ENCODE results near the gene RIPOR3.

The RIPOR3 gene

GRCh38 chr20:50636601-50637540, 54.5 kb downstream of the RIPOR3 start:
- DNase-seq = peak; percentile 49 to 61
- TF ChIP-seq GATA1 (IDR thresholded peaks at IDR 0.05; ENCODE audit: low read depth, low read length) (no peak), POLR2A (IDR thresholded peaks at IDR 0.05; ENCODE audit: low read length) (no peak)

GRCh38 chr20:50635676-50636600, 55.4 kb downstream of the RIPOR3 start:
- peak; percentile 85 to 91 for DNase-seq
- TF ChIP-seq GATA1 (IDR thresholded peaks at IDR 0.05; ENCODE audit: low read depth, low read length) = no peak
- no peak for TF ChIP-seq POLR2A (IDR thresholded peaks at IDR 0.05; ENCODE audit: low read length)

- DNase-seq = no peak
- TF ChIP-seq GATA1 (IDR thresholded peaks at IDR 0.05; ENCODE audit: low read depth, low read length) = no peak
- no peak for TF ChIP-seq POLR2A (IDR thresholded peaks at IDR 0.05; ENCODE audit: low read length)
Observed at GRCh38 chr20:50635014-50635557, 56.3 kb downstream of the RIPOR3 start.

- no peak for DNase-seq
- no peak for TF ChIP-seq POLR2A (IDR thresholded peaks at IDR 0.05; ENCODE audit: low read length)
- TF ChIP-seq GATA1 (IDR thresholded peaks at IDR 0.05; ENCODE audit: low read depth, low read length) = no peak
Observed at GRCh38 chr20:50634191-50634590, 57.2 kb downstream of the RIPOR3 start.

GRCh38 chr20:50633361-50633760, 58.0 kb downstream of the RIPOR3 start:
- DNase-seq = no peak

GRCh38 chr20:50632701-50633100, 58.6 kb downstream of the RIPOR3 start:
- DNase-seq = no peak
- TF ChIP-seq POLR2A (IDR thresholded peaks at IDR 0.05; ENCODE audit: low read length) (no peak), GATA1 (IDR thresholded peaks at IDR 0.05; ENCODE audit: low read depth, low read length) (no peak)

More at GRCh38 chr20:50633361-50633760, 58.0 kb downstream of the RIPOR3 start:
- TF ChIP-seq POLR2A (IDR thresholded peaks at IDR 0.05; ENCODE audit: low read length) = no peak
- no peak for TF ChIP-seq GATA1 (IDR thresholded peaks at IDR 0.05; ENCODE audit: low read depth, low read length)

GRCh38 chr20:50632236-50632635, 59.1 kb downstream of the RIPOR3 start:
- TF ChIP-seq GATA1 (IDR thresholded peaks at IDR 0.05; ENCODE audit: low read depth, low read length) (no peak), POLR2A (IDR thresholded peaks at IDR 0.05; ENCODE audit: low read length) (no peak)
- no peak for DNase-seq

GRCh38 chr20:50630578-50631263, 60.6 kb downstream of the RIPOR3 start:
- TF ChIP-seq POLR2A (IDR thresholded peaks at IDR 0.05; ENCODE audit: low read length) = no peak
- TF ChIP-seq GATA1 (IDR thresholded peaks at IDR 0.05; ENCODE audit: low read depth, low read length) = no peak
- no peak for DNase-seq

- no peak for TF ChIP-seq GATA1 (IDR thresholded peaks at IDR 0.05; ENCODE audit: low read depth, low read length)
- TF ChIP-seq POLR2A (IDR thresholded peaks at IDR 0.05; ENCODE audit: low read length) = no peak
- DNase-seq = no peak
Observed at GRCh38 chr20:50629670-50630045, 61.7 kb downstream of the RIPOR3 start.

GRCh38 chr20:50628853-50629669, 62.3 kb downstream of the RIPOR3 start:
- no peak for TF ChIP-seq POLR2A (IDR thresholded peaks at IDR 0.05; ENCODE audit: low read length)
- no peak for TF ChIP-seq GATA1 (IDR thresholded peaks at IDR 0.05; ENCODE audit: low read depth, low read length)
- no peak for DNase-seq

GRCh38 chr20:50628332-50628731, 63.0 kb downstream of the RIPOR3 start:
- TF ChIP-seq POLR2A (IDR thresholded peaks at IDR 0.05; ENCODE audit: low read length) (no peak), GATA1 (IDR thresholded peaks at IDR 0.05; ENCODE audit: low read depth, low read length) (no peak)
- DNase-seq = no peak

GRCh38 chr20:50627747-50628146, 63.6 kb downstream of the RIPOR3 start:
- TF ChIP-seq POLR2A (IDR thresholded peaks at IDR 0.05; ENCODE audit: low read length) (no peak), GATA1 (IDR thresholded peaks at IDR 0.05; ENCODE audit: low read depth, low read length) (no peak)
- no peak for DNase-seq
